Astrocyte (in vitro differentiated cells and primary cell): ENCODE data around the gene ARPIN.

Source experiments
- EZH2 ChIP-seq: IDR thresholded peaks from 2 replicates; pipeline ENCODE4 v1.6.1; 2012; ENCODE audit warnings: mild to moderate bottlenecking, low read length, inconsistent platforms; ENCODE audit not compliant: insufficient read depth
- TF ChIP-seq, protein P1 (sequence below): IDR thresholded peaks from 2 replicates; pipeline ENCODE4 v1.5.1; 2011; ENCODE audit warnings: low read depth, mild to moderate bottlenecking, inconsistent platforms, low read length, moderate library complexity; ENCODE audit not compliant: insufficient read depth

DNA sequence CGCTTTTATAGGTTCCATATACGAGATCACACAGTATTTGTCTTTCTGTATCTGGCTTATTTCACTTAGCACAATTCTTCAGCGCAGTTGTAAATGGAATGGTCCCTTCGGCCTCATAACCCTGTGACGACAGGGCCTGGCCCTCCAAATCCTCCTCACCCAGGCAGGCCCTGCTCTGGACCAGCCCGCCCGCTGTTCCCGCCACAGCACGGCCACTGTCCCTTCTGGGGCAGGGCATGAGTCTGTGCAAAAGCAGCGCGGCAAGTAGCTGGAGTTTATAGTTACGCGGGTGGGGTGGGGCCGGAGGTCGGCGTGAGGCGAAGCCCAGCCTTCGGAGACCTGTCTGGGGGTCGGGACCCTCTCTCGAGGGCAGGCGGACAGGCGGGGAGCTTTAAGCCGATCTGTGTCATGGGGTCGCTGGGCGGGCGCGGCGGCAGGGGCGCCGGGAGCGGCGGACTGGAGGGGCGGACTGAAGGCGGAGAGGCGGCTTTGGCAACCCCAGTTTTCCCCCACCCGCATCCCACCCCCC, 543 bp downstream of the ARPIN start:
- TF ChIP-seq, protein P1, sequence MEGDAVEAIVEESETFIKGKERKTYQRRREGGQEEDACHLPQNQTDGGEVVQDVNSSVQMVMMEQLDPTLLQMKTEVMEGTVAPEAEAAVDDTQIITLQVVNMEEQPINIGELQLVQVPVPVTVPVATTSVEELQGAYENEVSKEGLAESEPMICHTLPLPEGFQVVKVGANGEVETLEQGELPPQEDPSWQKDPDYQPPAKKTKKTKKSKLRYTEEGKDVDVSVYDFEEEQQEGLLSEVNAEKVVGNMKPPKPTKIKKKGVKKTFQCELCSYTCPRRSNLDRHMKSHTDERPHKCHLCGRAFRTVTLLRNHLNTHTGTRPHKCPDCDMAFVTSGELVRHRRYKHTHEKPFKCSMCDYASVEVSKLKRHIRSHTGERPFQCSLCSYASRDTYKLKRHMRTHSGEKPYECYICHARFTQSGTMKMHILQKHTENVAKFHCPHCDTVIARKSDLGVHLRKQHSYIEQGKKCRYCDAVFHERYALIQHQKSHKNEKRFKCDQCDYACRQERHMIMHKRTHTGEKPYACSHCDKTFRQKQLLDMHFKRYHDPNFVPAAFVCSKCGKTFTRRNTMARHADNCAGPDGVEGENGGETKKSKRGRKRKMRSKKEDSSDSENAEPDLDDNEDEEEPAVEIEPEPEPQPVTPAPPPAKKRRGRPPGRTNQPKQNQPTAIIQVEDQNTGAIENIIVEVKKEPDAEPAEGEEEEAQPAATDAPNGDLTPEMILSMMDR = no peak
- no peak for TF ChIP-seq EZH2
